ENCODE measurements around the gene ITPK1.

Gene ITPK1

DNA sequence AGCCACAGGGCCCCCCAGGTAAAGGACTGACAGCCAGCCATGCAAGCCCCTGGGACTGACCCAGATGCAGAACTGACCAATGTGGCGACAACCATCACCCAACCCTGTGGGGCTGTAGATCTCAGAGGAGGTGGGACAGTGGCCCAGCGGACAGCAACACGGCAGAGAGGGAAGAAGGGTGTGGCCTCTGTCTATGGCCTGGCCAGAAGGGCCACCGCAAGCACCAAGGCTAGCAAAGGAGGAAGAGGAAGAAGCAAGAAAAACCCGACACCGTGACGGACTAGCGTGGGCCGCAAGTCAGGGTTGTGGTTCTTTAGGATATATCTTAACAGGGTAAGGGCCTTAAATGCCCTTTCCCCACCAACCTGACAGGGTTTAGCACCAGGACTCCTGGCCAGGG lies 71.2 kb downstream of the ITPK1 start:
- peak overlapping the region; percentile 77 for H3K27ac ChIP-seq
- TF ChIP-seq ZFX (IDR thresholded peaks at IDR 0.05) = no peak
- TF ChIP-seq, protein P1, sequence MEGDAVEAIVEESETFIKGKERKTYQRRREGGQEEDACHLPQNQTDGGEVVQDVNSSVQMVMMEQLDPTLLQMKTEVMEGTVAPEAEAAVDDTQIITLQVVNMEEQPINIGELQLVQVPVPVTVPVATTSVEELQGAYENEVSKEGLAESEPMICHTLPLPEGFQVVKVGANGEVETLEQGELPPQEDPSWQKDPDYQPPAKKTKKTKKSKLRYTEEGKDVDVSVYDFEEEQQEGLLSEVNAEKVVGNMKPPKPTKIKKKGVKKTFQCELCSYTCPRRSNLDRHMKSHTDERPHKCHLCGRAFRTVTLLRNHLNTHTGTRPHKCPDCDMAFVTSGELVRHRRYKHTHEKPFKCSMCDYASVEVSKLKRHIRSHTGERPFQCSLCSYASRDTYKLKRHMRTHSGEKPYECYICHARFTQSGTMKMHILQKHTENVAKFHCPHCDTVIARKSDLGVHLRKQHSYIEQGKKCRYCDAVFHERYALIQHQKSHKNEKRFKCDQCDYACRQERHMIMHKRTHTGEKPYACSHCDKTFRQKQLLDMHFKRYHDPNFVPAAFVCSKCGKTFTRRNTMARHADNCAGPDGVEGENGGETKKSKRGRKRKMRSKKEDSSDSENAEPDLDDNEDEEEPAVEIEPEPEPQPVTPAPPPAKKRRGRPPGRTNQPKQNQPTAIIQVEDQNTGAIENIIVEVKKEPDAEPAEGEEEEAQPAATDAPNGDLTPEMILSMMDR (conservative IDR thresholded peaks at IDR 0.05) = no peak

DNA sequence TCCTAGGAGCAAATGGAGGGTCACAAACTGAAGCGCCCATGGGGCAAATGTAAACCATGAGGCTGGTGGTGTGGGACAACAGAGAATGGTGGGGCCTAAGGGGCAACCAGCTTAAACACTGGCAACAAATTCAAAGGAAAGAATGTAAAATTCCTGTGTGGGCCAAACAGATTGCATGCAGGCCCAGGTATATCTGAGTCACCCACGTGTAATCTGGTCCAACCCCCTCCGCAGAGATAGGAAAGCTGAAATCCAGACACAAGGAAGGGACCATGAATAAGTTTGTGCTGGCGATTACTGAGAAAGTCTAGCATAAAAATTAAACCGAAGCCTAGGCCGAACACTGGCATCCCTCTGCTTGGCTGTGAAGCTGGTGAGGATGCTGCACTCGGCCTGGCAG lies 71.6 kb downstream of the ITPK1 start:
- peak overlapping the region; percentile 77 for H3K27ac ChIP-seq
- TF ChIP-seq ZFX (IDR thresholded peaks at IDR 0.05) = no peak
- TF ChIP-seq, protein P1 (conservative IDR thresholded peaks at IDR 0.05) = no peak

DNA sequence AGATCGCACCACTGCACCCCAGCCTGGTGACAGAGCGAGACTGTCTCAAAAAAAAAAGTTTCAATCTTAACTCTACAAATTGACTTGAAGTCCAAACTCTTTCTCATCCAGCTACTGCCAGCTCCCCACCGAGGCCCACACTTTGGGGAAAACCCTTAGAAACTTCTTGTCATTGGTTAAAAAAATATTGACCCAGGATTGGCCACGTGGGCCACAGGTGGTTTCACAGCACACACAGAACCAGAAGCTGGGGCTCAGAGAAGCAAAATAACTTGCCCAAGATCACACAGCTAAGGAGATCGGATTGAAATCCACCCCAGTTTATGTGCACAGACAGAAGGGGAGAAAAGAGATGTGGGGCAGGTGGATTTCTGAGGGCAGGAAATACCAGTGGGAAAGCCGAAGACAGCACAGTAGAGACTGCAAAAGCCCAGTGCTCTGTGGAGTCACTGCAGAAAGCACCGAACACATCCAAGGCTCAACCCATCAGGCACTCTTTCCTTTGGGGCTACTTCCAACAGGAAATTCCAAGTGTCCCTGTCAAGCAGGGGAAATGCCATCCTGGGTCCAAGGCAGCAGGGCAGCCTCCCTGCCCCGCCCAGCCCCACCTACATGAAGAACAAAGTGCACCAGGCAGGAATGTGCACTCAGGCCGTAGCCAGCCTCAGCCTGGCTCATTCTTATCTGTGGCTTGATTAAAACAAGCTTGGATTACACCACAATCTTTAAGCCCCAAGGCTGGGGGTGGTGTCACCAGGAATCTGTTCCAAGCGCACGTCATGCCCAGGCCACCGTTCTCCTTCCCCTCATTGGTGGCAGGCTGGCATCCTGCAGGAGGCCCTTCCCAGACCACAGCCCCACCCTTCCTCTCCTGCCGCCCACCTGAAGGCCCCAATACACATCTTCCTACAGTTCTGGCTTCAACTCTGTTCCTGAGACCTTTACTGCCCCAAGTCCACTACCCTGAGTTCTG lies 72.5 kb downstream of the ITPK1 start:
- H3K27ac ChIP-seq = peak overlapping the region; percentile 77
- no peak for TF ChIP-seq ZFX (IDR thresholded peaks at IDR 0.05)
- TF ChIP-seq, protein P1 (conservative IDR thresholded peaks at IDR 0.05) = no peak

GRCh38 chr14:93041830-93042229 lies 73.9 kb downstream of the ITPK1 start:
- H3K27ac ChIP-seq = peak overlapping the region; percentile 77
- TF ChIP-seq, protein P1 (conservative IDR thresholded peaks at IDR 0.05) = no peak
- TF ChIP-seq ZFX (IDR thresholded peaks at IDR 0.05) = no peak

- TF ChIP-seq ZFX (IDR thresholded peaks at IDR 0.05) = no peak
- TF ChIP-seq, protein P1 (conservative IDR thresholded peaks at IDR 0.05) = no peak
- peak overlapping the region; percentile 77 for H3K27ac ChIP-seq
Measured at GRCh38 chr14:93040982-93041381, 74.7 kb downstream of the ITPK1 start.

GRCh38 chr14:93040443-93040842 lies 75.3 kb downstream of the ITPK1 start:
- TF ChIP-seq, protein P1 (conservative IDR thresholded peaks at IDR 0.05) = no peak
- no peak for TF ChIP-seq ZFX (IDR thresholded peaks at IDR 0.05)

DNA sequence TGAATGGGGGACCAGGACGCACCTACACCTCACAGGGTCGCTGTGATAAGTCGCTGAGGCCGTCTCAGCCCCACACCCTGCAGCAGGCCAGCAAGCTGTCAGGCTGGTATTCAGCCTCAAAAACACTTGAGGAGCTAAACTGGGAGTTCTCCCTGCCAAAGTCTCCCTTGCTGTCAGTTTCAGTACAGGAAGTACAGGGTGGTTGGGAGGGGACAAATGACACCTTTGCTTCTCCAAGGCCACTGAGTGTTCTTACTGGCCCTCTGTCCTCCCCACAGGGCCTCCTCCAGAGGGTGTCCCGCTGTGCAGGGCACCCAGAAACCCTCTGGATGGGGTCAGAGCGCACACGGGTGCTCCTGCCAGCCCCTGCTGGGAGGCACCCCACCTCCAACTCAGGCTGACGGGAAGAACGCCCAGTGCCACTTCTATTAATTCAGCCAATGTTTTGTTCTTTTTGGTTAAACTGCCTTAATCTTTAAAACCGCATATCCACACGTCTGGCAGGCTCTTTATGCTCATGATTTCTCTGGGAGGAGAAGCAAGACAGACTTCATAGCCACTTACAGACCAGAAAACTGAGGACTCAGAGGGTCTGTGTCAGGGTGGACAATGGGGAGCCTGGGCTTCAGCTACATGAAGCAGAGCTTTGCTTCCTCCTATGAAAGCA lies 75.9 kb downstream of the ITPK1 start:
- no peak for TF ChIP-seq ZFX (IDR thresholded peaks at IDR 0.05)
- TF ChIP-seq, protein P1 (conservative IDR thresholded peaks at IDR 0.05) = no peak
- H3K27ac ChIP-seq = peak overlapping the region; percentile 77

More at GRCh38 chr14:93040443-93040842, 75.3 kb downstream of the ITPK1 start:
- H3K27ac ChIP-seq = peak overlapping the region; percentile 77
